NCI-H2029 (cell line): ENCODE data around the gene MAPK13.
"Not testable (repeated sequence)": the region's sequence is repeated elsewhere in the genome, so short reads cannot be mapped to it uniquely, and the experiment has no call there.

Source experiments
- DNase-seq: peaks from one replicate; lab custom pipeline; 2025; lab: John Stamatoyannopoulos, UW

MAPK13 gene

GRCh38 chr6:36114798-36115408, 15.4 kb upstream of the MAPK13 start:
- DNase-seq = no peak

GRCh38 chr6:36115412-36115811, 14.9 kb upstream of the MAPK13 start:
- no peak for DNase-seq

- DNase-seq = no peak
These were observed 14.0 kb upstream of the MAPK13 start for GRCh38 chr6:36116066-36116864.

GRCh38 chr6:36116943-36117342, 13.4 kb upstream of the MAPK13 start:
- no peak for DNase-seq

- no peak for DNase-seq
These were observed 12.4 kb upstream of the MAPK13 start for GRCh38 chr6:36117658-36118549.

- DNase-seq = peak; percentile 62
These were observed 11.7 kb upstream of the MAPK13 start for GRCh38 chr6:36118550-36119107.

- no peak for DNase-seq
These were observed 11.1 kb upstream of the MAPK13 start for GRCh38 chr6:36119209-36119608.

- no peak for DNase-seq
These were observed 10.3 kb upstream of the MAPK13 start for GRCh38 chr6:36120018-36120417.

- peak; percentile 66 for DNase-seq
These were observed 9.8 kb upstream of the MAPK13 start for GRCh38 chr6:36120539-36120938.

GRCh38 chr6:36120979-36121786, 9.1 kb upstream of the MAPK13 start:
- DNase-seq = no peak

GRCh38 chr6:36121787-36122494, 8.4 kb upstream of the MAPK13 start:
- no peak for DNase-seq

GRCh38 chr6:36122495-36123269, 7.6 kb upstream of the MAPK13 start:
- DNase-seq = no peak

- DNase-seq = peak; percentile 78
These were observed 6.8 kb upstream of the MAPK13 start for GRCh38 chr6:36123270-36124139.

GRCh38 chr6:36124346-36124745, 6.0 kb upstream of the MAPK13 start:
- DNase-seq = not testable (repeated sequence)

GRCh38 chr6:36124881-36125280, 5.4 kb upstream of the MAPK13 start:
- peak; percentile 14 for DNase-seq

- no peak for DNase-seq
These were observed 4.7 kb upstream of the MAPK13 start for GRCh38 chr6:36125575-36125974.

- DNase-seq = no peak
These were observed 4.2 kb upstream of the MAPK13 start for GRCh38 chr6:36126121-36126520.

GRCh38 chr6:36126553-36127458, 3.5 kb upstream of the MAPK13 start:
- no peak for DNase-seq
